ENCODE results near the gene OR10A4. TPM values are rescaled to one million over a fixed set of nuclear protein-coding genes. Genes with fewer than 3 reads are reported as not detected.

The OR10A4 gene, protein sequence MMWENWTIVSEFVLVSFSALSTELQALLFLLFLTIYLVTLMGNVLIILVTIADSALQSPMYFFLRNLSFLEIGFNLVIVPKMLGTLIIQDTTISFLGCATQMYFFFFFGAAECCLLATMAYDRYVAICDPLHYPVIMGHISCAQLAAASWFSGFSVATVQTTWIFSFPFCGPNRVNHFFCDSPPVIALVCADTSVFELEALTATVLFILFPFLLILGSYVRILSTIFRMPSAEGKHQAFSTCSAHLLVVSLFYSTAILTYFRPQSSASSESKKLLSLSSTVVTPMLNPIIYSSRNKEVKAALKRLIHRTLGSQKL
- not detected in 2 replicates for total RNA-seq (2013; cell fraction: nucleolus; rRNA removed)
- total RNA-seq (2014; rRNA removed) (not detected in 2 replicates), total RNA-seq (2014; rRNA removed; fragmentation: Illumina TruSeq; extraction: Trizol) (not detected in 2 replicates), total RNA-seq (2021) (not detected in 2 replicates), polyA plus RNA-seq (2011; rRNA removed) (not detected in 2 replicates), polyA plus RNA-seq (2014; fragmentation: Illumina TruSeq; extraction: Trizol) (not detected in 2 replicates), polyA plus RNA-seq (2014; fragmentation: Nextera tagmentation; extraction: Ambion mirVana) (not detected), polyA plus RNA-seq (2014; rRNA removed) (not detected in 2 replicates), polyA plus RNA-seq (2016; fragmentation: Nextera tagmentation; extraction: Ambion mirVana) (not detected), polyA minus RNA-seq (2011; rRNA and poly(A)+ RNA removed) (not detected in 2 replicates), Bru-seq, nascent RNA (not detected), BruChase-seq, experiment 1, labeled RNA remaining after a 6-hour chase (not detected), BruChase-seq, experiment 2, labeled RNA remaining after a 2-hour chase (not detected)
- polyA plus RNA-seq (2011; ENCODE audit: low read depth) = not detected
- polyA plus RNA-seq (2011; cell fraction: cytosol; rRNA removed) = not detected in 2 replicates
- not detected in 2 replicates for polyA plus RNA-seq (2011; cell fraction: nucleus; rRNA removed)
- not detected in 2 replicates for polyA plus RNA-seq (2012)
- not detected in 2 replicates for polyA minus RNA-seq (2011; cell fraction: cytosol; rRNA and poly(A)+ RNA removed)
- not detected in 2 replicates for polyA minus RNA-seq (2011; cell fraction: nucleus; rRNA and poly(A)+ RNA removed)
- long read RNA-seq, experiment 1 = 0 reads
- long read RNA-seq, experiment 2 = 0 reads

- ChIA-PET CTCF (no interaction called here), SMC1A (ENCODE audit: uncharacterized antibody, unreplicated experiment) (no interaction called here), POLR2A (no interaction called here), RAD21 (ENCODE audit: unreplicated experiment) (no interaction called here)
- TF ChIP-seq CHD4 (IDR thresholded peaks at IDR 0.05) = no peak
- TF ChIP-seq ZBTB11 (CRISPR knock-in tag; IDR thresholded peaks at IDR 0.05) = no peak
- Histone ChIP-seq H3K27me3 (replicated peaks in 1 of 2; ENCODE audit: control insufficient read depth in 2 of 2, insufficient read depth in 2 of 2, low read length in 1 of 2) (no peaks in the 10 kb centered on the region), H3K27ac (ENCODE audit: control insufficient read depth, insufficient read depth) (no peak within 1 kb of the TSS), H3K9ac (ENCODE audit: control insufficient read depth, insufficient read depth, low read length) (no peak within 1 kb of the TSS), H3K4me1 (ENCODE audit: control insufficient read depth, insufficient read depth, low read length) (no peaks in the 10 kb centered on the region), H3K79me2 (ENCODE audit: control insufficient read depth, insufficient read depth, low read length) (no peaks in the 10 kb centered on the region), H3K4me2 (ENCODE audit: control insufficient read depth, insufficient read depth) (no peak within 1 kb of the TSS), H2AFZ (ENCODE audit: control insufficient read depth, low read depth, low read length) (no peak within 1 kb of the TSS), H3K36me3 (ENCODE audit: control insufficient read depth in 2 of 2, insufficient read depth in 2 of 2, low read length in 1 of 2) (no peaks in the 10 kb centered on the region), H3K4me3 (no peak within 1 kb of the TSS), H3K9me3 (replicated peaks; ENCODE audit: control insufficient read depth, insufficient read depth, low read length) (no peaks in the 10 kb centered on the region), H4K20me1 (ENCODE audit: control insufficient read depth, insufficient read depth) (no peaks in the 10 kb centered on the region)
- in situ Hi-C loops (cut with MboI) = no loop called here
- BruUV-seq (replicated peaks) = no TSS peak
- intact Hi-C loops (cut with micrococcal nuclease; ENCODE audit: unreplicated experiment) = no loop called here
- DNase-seq (ENCODE audit: low read depth, low spot score) = no peak
- WGBS (ENCODE audit: insufficient coverage, insufficient replicate concordance, low lambda C conversion rate, missing lambda C conversion rate) = 0% methylated on average over 1 of the region's 1 CpG
- no peak for ATAC-seq
- FAIRE-seq = no peak
Observed at GRCh38 chr11:6876325-6876724, at the start of gene OR10A4. OR10A4 (plus strand) TSS chr11:6876625; CDS start chr11:6876648, 23 bp downstream.
